GM21576 (cell line): Measurements from ENCODE around the gene KLRF1.

Source experiments
- ATAC-seq: cut with Tn5 transposase; IDR thresholded peaks from one replicate; pipeline ENCODE4 v1.9.1; 2021; ENCODE audit warnings: mild to moderate bottlenecking, moderate library complexity; ENCODE audit not compliant: unreplicated experiment

KLRF1 gene

GRCh38 chr12:9827209-9827888, at the start of gene KLRF1:
KLRF1 (plus strand) TSS chr12:9827481; CDS start chr12:9827545, 64 bp downstream.
- no peak for ATAC-seq

- no peak for ATAC-seq
These were observed 48.1 kb upstream of the KLRF1 start for GRCh38 chr12:9779209-9779608.

- ATAC-seq, result no peak
These were observed 45.9 kb upstream of the KLRF1 start for GRCh38 chr12:9781360-9781759.

- ATAC-seq, result no peak
These were observed 44.5 kb upstream of the KLRF1 start for GRCh38 chr12:9782547-9783382.

- no peak for ATAC-seq
These were observed 43.0 kb upstream of the KLRF1 start for GRCh38 chr12:9784326-9784725.

- no peak for ATAC-seq
These were observed 42.5 kb upstream of the KLRF1 start for GRCh38 chr12:9784816-9785215.

- no peak for ATAC-seq
These were observed 40.3 kb upstream of the KLRF1 start for GRCh38 chr12:9786726-9787717.

GRCh38 chr12:9792185-9792900, 34.9 kb upstream of the KLRF1 start:
- no peak for ATAC-seq

GRCh38 chr12:9792961-9793617, 34.2 kb upstream of the KLRF1 start:
- no peak for ATAC-seq

- no peak for ATAC-seq
These were observed 33.4 kb upstream of the KLRF1 start for GRCh38 chr12:9793779-9794395.

GRCh38 chr12:9794484-9795093, 32.7 kb upstream of the KLRF1 start:
- ATAC-seq, result no peak

GRCh38 chr12:9795945-9796344, 31.3 kb upstream of the KLRF1 start:
- ATAC-seq, result no peak

GRCh38 chr12:9796346-9796745, 30.9 kb upstream of the KLRF1 start:
- ATAC-seq, result no peak

- ATAC-seq, result no peak
These were observed 30.3 kb upstream of the KLRF1 start for GRCh38 chr12:9796971-9797370.

GRCh38 chr12:9797722-9798619, 29.3 kb upstream of the KLRF1 start:
- peak; percentile 97 for ATAC-seq

- ATAC-seq, result no peak
These were observed 27.3 kb upstream of the KLRF1 start for GRCh38 chr12:9799961-9800360.

GRCh38 chr12:9805883-9806282, 21.4 kb upstream of the KLRF1 start:
- ATAC-seq, result no peak

GRCh38 chr12:9806714-9807113, 20.6 kb upstream of the KLRF1 start:
- ATAC-seq, result no peak
